H1 (cell line): ENCODE measurements around the gene INPP5A. TPM values are rescaled to one million over a fixed set of nuclear protein-coding genes. Genes with fewer than 3 reads are reported as not detected.
"Not testable (repeated sequence)": the region's sequence is repeated elsewhere in the genome, so short reads cannot be mapped to it uniquely, and the experiment has no call there.

Experiments
- CTCF ChIA-PET: fragments of 300-600 bp; sonication (Branson Sonifier 250); formaldehyde crosslinking; loops from one replicate; lab custom pipeline; 2021; ENCODE audit not compliant: partially characterized antibody; lab: Charles Lee
- POLR2A ChIA-PET: fragments of 300-600 bp; sonication (Branson Sonifier 250); formaldehyde crosslinking; loops from one replicate; lab custom pipeline; 2021; ENCODE audit warnings: inconsistent platforms; ENCODE audit not compliant: partially characterized antibody; lab: Charles Lee
- DNase-seq, 2 experiments: peaks; one replicate each; pipeline versions ENCODE4 v3.0.0 to v3.0.0-alpha.2; 2010 to 2022; ENCODE audit warnings: low spot score in 2 of 2, low read depth in 1 of 2, mixed read lengths in 1 of 2
- FAIRE-seq: peaks from 2 replicates; lab custom pipeline; 2011; peaks lifted over from hg19 to GRCh38; lab: Jason Lieb, UNC
- H2AFZ ChIP-seq: 2 replicates; pipeline ENCODE4 v1.8.1; 2012; ENCODE audit warnings: low read length, inconsistent platforms
- H2AK5ac ChIP-seq: 2 replicates; pipeline ENCODE4 v1.6.1; 2013; ENCODE audit warnings: low read depth, low read length
- H2BK120ac ChIP-seq: replicated peaks from 2 replicates; pipeline ENCODE3; 2013; ENCODE audit warnings: low read depth, low read length, inconsistent platforms
- H2BK12ac ChIP-seq: 2 replicates; pipeline ENCODE4 v1.6.1; 2013; ENCODE audit warnings: low read depth, low read length
- H2BK15ac ChIP-seq: 2 replicates; pipeline ENCODE4 v1.6.1; 2013; ENCODE audit warnings: low read length
- H2BK20ac ChIP-seq: 2 replicates; pipeline ENCODE4 v1.6.1; 2013; ENCODE audit warnings: low read length
- H2BK5ac ChIP-seq: 2 replicates; pipeline ENCODE4 v1.6.1; 2013; ENCODE audit warnings: low read depth, low read length
- H3K14ac ChIP-seq: 2 replicates; pipeline ENCODE4 v1.6.1; 2013; ENCODE audit warnings: inconsistent platforms; ENCODE audit not compliant: insufficient read length
- H3K18ac ChIP-seq: 2 replicates; pipeline ENCODE4 v1.6.1; 2013; ENCODE audit warnings: low read length; ENCODE audit errors: extremely low read depth
- H3K23ac ChIP-seq: 2 replicates; pipeline ENCODE4 v1.6.1; 2013; ENCODE audit warnings: inconsistent platforms; ENCODE audit not compliant: insufficient read length
- H3K23me2 ChIP-seq: 2 replicates; pipeline ENCODE4 v1.6.1; 2013; ENCODE audit warnings: low read depth, low read length
- H3K27ac ChIP-seq: 2 replicates; pipeline ENCODE4 v1.6.1; 2011; ENCODE audit warnings: low read depth, low read length, inconsistent platforms
- H3K27me3 ChIP-seq, 4 experiments: replicated peaks in 1 of 4; 1 replicate in 1 of 4; 2 replicates in 3 of 4; pipeline versions ENCODE4 v1.6.1 to v1.8.1; 2011 to 2013; ENCODE audit warnings: low read length in 3 of 4, mild to moderate bottlenecking in 3 of 4, inconsistent platforms in 2 of 4, mixed read lengths in 2 of 4, moderate library complexity in 1 of 4; ENCODE audit not compliant: control insufficient read depth in 3 of 4, insufficient read depth in 3 of 4; ENCODE audit errors: extremely low read depth in 1 of 4
- H3K36me3 ChIP-seq, 4 experiments: 2 replicates each; pipeline versions ENCODE4 v1.6.1 to v1.8.1; 2011 to 2013; ENCODE audit warnings: mild to moderate bottlenecking in 4 of 4, low read length in 3 of 4, moderate library complexity in 2 of 4, control low read depth in 1 of 4, inconsistent platforms in 1 of 4; ENCODE audit not compliant: insufficient read depth in 4 of 4, control insufficient read depth in 2 of 4
- H3K4ac ChIP-seq: replicated peaks from 2 replicates; pipeline ENCODE3; 2013; ENCODE audit warnings: low read length, low read depth, mixed read lengths, inconsistent platforms; ENCODE audit not compliant: insufficient read length
- H3K4me1 ChIP-seq, 4 experiments: replicated peaks in 1 of 4; 1 replicate in 1 of 4; 2 replicates in 3 of 4; pipeline versions ENCODE4 v1.6.1 to v1.8.1; 2011 to 2013; ENCODE audit warnings: low read length in 3 of 4, inconsistent platforms in 2 of 4, mixed read lengths in 1 of 4; ENCODE audit not compliant: insufficient read depth in 4 of 4, control insufficient read depth in 3 of 4
- H3K4me2 ChIP-seq, 2 experiments: 2 replicates each; pipeline versions ENCODE4 v1.6.1 to v1.8.1; 2011 to 2013; ENCODE audit warnings: low read depth in 2 of 2, low read length in 2 of 2, control low read depth in 1 of 2, inconsistent platforms in 1 of 2, mild to moderate bottlenecking in 1 of 2; ENCODE audit not compliant: insufficient read depth in 1 of 2
- H3K4me3 ChIP-seq, 4 experiments: fragments of 200-600, 300-600 bp in 1 of 4; sonication (generic), shearing (Covaris generic), sonication (Bioruptor Twin) in 1 of 4; 2 replicates each; pipeline versions ENCODE4 v1.5.1 to v1.8.1; 2011 to 2016; ENCODE audit warnings: low read length in 4 of 4, low read depth in 3 of 4, control low read depth in 2 of 4, inconsistent platforms in 2 of 4, mild to moderate bottlenecking in 2 of 4, mixed read lengths in 1 of 4, moderate library complexity in 1 of 4; ENCODE audit not compliant: insufficient read depth in 2 of 4; ENCODE audit errors: extremely low read depth in 1 of 4
- H3K56ac ChIP-seq: replicated peaks from 2 replicates; pipeline ENCODE3; 2013; ENCODE audit warnings: low read depth, mild to moderate bottlenecking, mixed read lengths, low read length, inconsistent platforms; ENCODE audit not compliant: insufficient read length
- H3K79me1 ChIP-seq: 2 replicates; pipeline ENCODE4 v1.6.1; 2013; ENCODE audit warnings: low read depth, low read length, control low read depth
- H3K79me2 ChIP-seq, 2 experiments: 2 replicates each; pipeline versions ENCODE4 v1.6.1 to v1.8.1; 2012 to 2013; ENCODE audit warnings: low read length in 2 of 2, mild to moderate bottlenecking in 2 of 2, inconsistent platforms in 1 of 2; ENCODE audit not compliant: insufficient read depth in 2 of 2, control insufficient read depth in 1 of 2
- H3K9ac ChIP-seq, 4 experiments: replicated peaks in 1 of 4; 1 replicate in 1 of 4; 2 replicates in 3 of 4; pipeline versions ENCODE4 v1.6.1 to v1.8.1; 2011 to 2013; ENCODE audit warnings: low read depth in 3 of 4, low read length in 3 of 4, control low read depth in 2 of 4, mild to moderate bottlenecking in 2 of 4, moderate library complexity in 2 of 4, inconsistent platforms in 1 of 4; ENCODE audit errors: extremely low read depth in 1 of 4
- H3K9me3 ChIP-seq, 2 experiments: 2 replicates each; pipeline versions ENCODE4 v1.6.1 to v1.8.1; 2012 to 2013; ENCODE audit warnings: mild to moderate bottlenecking in 2 of 2, moderate library complexity in 2 of 2, control low read depth in 1 of 2, inconsistent platforms in 1 of 2, low read depth in 1 of 2, low read length in 1 of 2, mixed read lengths in 1 of 2; ENCODE audit not compliant: insufficient read depth in 2 of 2
- H4K20me1 ChIP-seq, 2 experiments: replicated peaks in 1 of 2; 2 replicates each; pipeline versions ENCODE3 to v1.8.1; 2011 to 2013; ENCODE audit warnings: inconsistent platforms in 2 of 2, low read length in 2 of 2, mild to moderate bottlenecking in 1 of 2; ENCODE audit not compliant: insufficient read depth in 2 of 2, control insufficient read depth in 1 of 2
- H4K5ac ChIP-seq: 2 replicates; pipeline ENCODE4 v1.6.1; 2013; ENCODE audit warnings: low read length, low read depth, mixed read lengths, inconsistent platforms; ENCODE audit not compliant: insufficient read length
- H4K8ac ChIP-seq: 2 replicates; pipeline ENCODE4 v1.8.0; 2013; ENCODE audit warnings: mild to moderate bottlenecking, moderate library complexity, low read length, inconsistent platforms; ENCODE audit not compliant: insufficient read depth; ENCODE audit errors: extremely low read depth
- H4K91ac ChIP-seq: replicated peaks from 2 replicates; pipeline ENCODE3; 2013; ENCODE audit warnings: low read length, mixed read lengths, inconsistent platforms; ENCODE audit not compliant: insufficient read length
- WGBS, 2 experiments: shearing (Covaris generic) in 1 of 2; methylation state at CpG; one replicate each; pipeline versions ENCODE4 v1.1.6 to v1.1.7; 2013 to 2015; ENCODE audit warnings: low lambda C conversion rate in 2 of 2, mixed read lengths in 2 of 2, inconsistent platforms in 1 of 2, low coverage in 1 of 2, missing lambda C conversion rate in 1 of 2; ENCODE audit not compliant: insufficient replicate concordance in 2 of 2, insufficient coverage in 1 of 2, insufficient read length in 1 of 2; ENCODE audit errors: extremely low coverage in 1 of 2, missing lambda C conversion rate in 1 of 2; 5-methylcytosine and 5-hydroxymethylcytosine counted together
- polyA plus RNA-seq, 7 experiments: library from polyadenylated mRNA; depleted of rRNA in 3 of 7; stranded (reverse) in 5 of 7; unstranded in 2 of 7; fragments of >200 nt in 5 of 7; fragments of 200-250 nt in 2 of 7; gene quantifications; 1 replicate in 5 of 7; 2 replicates in 1 of 7; 4 replicates in 1 of 7; pipeline versions ENCODE4 v1.2.1 to v1.2.3, GENCODE V29; 2011 to 2013; ENCODE audit warnings: missing spikeins in 2 of 7, mixed read lengths in 2 of 7
- total RNA-seq: library from RNA; stranded (reverse); fragmentation: NEBNext Ultra II Directional; extraction: Animal tissue kit (Norgen Biotek cat#: 25700); gene quantifications from 2 replicates; pipeline ENCODE4 v1.2.1, GENCODE V29; 2021

Gene INPP5A
- total and polyA plus RNA-seq, 2 of the 8 experiments (the other 6 are each of a cell fraction or from before 2014, with no cell fraction given), result 19.7 to 27.5 TPM

GRCh38 chr10:132680741-132681140, 143.2 kb downstream of the INPP5A start:
- WGBS, 2 experiments, result 94% methylated on average over 14 of the region's 28 CpGs; no CpG with 5 or more reads in 1 of the 2 experiments
- not testable (repeated sequence) for FAIRE-seq

More at GRCh38 chr10:132680741-132681140, 143.2 kb downstream of the INPP5A start:
- H3K9ac ChIP-seq, H3K18ac ChIP-seq, CTCF ChIA-PET, H2BK15ac ChIP-seq, H3K23ac ChIP-seq, H3K23me2 ChIP-seq, H3K27me3 ChIP-seq, H3K36me3 ChIP-seq, H3K79me2 ChIP-seq, DNase-seq, H3K4me1 ChIP-seq, H3K79me1 ChIP-seq, H3K4ac ChIP-seq, H2AK5ac ChIP-seq, H2BK120ac ChIP-seq, H3K4me3 ChIP-seq, H4K5ac ChIP-seq, H4K20me1 ChIP-seq, H2BK5ac ChIP-seq, H2AFZ ChIP-seq, H3K14ac ChIP-seq, H3K56ac ChIP-seq, H3K4me2 ChIP-seq, H4K91ac ChIP-seq, H2BK20ac ChIP-seq, H2BK12ac ChIP-seq, H3K27ac ChIP-seq, H4K8ac ChIP-seq: not testable (repeated sequence)
- POLR2A ChIA-PET, result interaction anchor here (1.6 kb wide), 1 partner anchor 21 kb away, joined by 3 read pairs; no protein-coding TSS in a partner anchor
- peaks cover 0 to 12% of the 10 kb centered on the region in 2 experiments; a peak in 1 of 4 replicates for H3K9me3 ChIP-seq
